Activated CD4-positive, alpha-beta T cell treated with anti-CD3 and anti-CD28 coated beads for 48 hours (primary cell): ENCODE results near the gene DOC2A.

Experiments used
- DNase-seq: peaks from one replicate; pipeline ENCODE4 v3.0.0-alpha.2; 2020

The DOC2A gene

GRCh38 chr16:29987371-29988085, 23.3 kb downstream of the DOC2A start:
- no peak for DNase-seq

GRCh38 chr16:29986931-29987330, 23.9 kb downstream of the DOC2A start:
- no peak for DNase-seq

DNA sequence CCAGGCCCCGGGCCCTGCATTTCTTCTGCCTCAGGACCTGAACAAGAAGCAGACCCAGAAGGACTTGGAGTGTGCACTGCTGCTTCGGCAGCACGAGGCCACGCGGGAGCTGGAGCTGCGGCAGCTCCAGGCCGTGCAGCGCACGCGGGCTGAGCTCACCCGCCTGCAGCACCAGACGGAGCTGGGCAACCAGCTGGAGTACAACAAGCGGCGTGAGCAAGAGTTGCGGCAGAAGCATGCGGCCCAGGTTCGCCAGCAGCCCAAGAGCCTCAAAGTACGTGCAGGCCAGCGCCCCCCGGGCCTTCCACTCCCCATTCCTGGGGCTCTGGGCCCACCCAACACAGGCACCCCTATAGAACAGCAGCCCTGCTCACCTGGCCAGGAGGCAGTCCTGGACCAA, 24.6 kb downstream of the DOC2A start:
- DNase-seq, result no peak

DNA sequence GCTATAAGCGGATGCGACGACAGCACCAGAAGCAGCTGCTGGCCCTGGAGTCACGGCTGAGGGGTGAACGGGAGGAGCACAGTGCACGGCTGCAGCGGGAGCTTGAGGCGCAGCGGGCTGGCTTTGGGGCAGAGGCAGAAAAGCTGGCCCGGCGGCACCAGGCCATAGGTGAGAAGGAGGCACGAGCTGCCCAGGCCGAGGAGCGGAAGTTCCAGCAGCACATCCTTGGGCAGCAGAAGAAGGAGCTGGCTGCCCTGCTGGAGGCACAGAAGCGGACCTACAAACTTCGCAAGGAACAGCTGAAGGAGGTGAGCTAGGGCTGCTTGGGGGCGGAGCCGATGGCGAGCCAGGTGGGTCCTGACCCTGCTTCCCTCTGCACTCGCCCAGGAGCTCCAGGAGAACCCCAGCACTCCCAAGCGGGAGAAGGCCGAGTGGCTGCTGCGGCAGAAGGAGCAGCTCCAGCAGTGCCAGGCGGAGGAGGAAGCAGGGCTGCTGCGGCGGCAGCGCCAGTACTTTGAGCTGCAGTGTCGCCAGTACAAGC, 25.5 kb downstream of the DOC2A start:
- no peak for DNase-seq

DNA sequence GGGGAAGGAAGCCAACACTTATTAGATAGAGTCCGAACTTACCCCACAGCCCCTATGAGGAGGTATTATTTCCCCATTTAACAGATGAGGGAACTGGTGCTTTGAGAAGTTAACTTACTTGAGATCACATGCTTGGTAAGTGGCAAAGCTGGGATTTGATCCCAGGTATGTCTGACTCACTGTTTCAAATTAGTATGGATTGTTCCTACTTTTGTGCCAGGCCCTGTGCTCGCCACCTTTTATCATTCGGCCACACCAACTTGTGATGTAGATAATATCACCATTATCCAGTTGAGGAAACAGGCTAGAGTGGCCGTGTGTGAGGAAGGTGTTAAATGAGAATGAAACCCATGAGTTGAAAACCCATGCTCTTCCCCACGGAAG, 26.1 kb downstream of the DOC2A start:
- no peak for DNase-seq

DNA sequence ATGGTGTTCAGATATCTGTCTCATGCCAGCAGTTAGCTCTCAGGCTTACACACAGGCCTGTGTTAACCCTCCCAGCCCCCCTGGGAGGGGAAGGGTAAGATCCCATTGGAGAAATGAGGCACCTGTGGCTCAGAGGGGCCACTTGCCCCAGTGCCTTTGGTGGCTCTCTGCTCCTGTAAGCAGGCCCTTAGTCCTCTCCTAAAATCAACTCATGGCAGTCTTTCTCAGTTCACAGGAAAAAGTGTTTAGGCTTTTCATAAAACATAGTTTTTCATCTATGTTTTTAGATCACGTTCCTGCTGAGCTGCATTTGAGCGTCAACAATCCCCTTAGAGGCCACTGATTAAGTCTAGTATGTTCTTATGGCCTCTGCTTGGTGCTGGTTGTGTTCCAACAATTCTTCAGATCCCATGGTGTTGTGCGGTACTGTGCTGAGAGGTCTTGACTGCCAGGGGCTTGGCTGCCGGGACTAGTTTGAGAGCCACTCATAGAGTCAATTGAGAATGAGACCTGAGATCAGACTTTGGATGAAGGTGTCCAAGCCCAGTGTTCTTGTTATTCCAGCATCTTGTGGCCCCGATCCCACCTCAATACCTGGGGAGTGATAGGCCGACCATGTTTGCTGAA, 26.6 kb downstream of the DOC2A start:
- DNase-seq, result no peak

DNA sequence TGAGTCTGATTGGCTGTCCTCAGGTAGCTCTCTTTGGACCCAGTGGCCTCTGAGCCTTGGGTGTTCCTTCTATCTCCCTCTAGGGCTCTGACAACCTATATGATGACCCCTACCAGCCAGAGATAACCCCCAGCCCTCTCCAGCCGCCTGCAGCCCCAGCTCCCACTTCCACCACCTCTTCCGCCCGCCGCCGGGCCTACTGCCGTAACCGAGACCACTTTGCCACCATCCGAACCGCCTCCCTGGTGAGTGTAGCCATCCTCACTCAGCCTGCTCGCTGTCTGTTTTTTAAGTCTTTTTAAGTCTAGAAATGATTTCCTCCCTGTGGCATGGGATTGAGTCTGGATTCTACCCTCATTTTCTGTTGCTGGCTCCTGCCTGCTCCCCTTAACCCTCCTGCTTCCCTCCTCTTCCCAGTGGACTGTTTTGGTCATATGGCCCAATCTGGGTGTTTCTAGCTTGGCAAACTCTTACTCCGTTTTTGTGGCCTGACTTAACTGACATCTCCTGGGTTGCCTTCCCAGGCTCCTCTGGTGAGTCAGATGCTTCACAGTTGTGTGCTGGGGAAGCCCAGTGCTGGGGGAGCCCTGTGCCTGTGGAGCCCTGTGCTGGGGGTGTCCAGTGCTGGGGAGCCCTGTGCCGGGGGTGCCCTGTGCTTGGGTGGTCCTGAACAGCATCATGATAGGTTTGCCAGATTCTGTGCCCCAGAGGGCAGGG, 27.2 kb downstream of the DOC2A start:
- DNase-seq, result no peak

DNA sequence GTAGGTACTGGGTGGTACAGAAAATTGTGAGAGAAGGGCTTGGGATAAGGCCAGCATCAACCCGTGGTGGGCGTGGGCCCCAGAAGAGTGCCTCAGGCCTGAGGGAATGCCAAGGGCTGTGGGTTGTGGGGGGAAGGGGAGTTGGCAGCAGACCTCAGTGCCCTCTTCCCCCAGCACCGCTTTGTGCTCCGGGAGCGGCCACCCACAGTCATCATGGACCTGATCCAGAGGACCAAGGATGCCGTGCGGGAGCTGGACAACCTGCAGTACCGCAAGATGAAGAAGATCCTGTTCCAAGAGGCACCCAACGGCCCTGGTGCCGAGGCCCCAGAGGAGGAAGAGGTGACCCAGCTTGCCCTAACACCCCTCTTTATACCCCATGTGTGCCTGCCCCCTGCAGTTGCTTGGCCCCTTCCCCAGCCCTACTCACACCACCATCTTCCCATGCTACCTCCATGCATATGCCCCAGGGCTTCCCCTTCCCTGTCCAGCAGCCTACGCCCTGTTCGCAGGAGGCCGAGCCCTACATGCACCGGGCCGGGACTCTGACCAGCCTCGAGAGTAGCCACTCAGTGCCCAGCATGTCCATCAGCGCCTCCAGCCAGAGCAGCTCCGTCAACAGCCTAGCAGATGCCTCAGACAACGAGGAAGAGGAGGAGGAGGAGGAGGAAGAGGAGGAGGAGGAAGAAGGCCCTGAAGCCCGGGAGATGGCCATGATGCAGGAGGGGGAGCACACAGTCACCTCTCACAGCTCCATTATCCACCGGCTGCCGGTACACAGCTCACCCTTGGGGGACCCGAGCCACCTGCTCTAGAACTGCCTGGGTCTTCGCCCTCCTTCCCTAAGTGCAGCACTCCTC, 28.0 kb downstream of the DOC2A start:
- DNase-seq, result no peak

GRCh38 chr16:29978564-29979270, 32.1 kb downstream of the DOC2A start:
- DNase-seq, result no peak

DNA sequence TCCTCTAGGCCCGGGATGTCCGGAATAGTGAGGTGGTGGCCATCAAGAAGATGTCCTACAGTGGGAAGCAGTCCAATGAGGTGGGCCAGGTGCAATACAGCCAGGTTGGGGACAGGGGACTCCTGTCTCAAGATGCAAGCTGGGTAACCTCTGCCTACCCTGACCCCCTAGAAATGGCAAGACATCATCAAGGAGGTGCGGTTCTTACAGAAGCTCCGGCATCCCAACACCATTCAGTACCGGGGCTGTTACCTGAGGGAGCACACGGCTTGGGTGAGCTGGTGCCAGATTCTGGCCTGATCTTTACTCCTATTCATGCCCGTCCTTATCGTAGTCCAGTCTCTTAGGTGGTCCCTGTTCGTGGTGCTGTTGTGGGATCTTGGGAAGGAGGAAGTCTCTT, 32.7 kb downstream of the DOC2A start:
- DNase-seq, result no peak

DNA sequence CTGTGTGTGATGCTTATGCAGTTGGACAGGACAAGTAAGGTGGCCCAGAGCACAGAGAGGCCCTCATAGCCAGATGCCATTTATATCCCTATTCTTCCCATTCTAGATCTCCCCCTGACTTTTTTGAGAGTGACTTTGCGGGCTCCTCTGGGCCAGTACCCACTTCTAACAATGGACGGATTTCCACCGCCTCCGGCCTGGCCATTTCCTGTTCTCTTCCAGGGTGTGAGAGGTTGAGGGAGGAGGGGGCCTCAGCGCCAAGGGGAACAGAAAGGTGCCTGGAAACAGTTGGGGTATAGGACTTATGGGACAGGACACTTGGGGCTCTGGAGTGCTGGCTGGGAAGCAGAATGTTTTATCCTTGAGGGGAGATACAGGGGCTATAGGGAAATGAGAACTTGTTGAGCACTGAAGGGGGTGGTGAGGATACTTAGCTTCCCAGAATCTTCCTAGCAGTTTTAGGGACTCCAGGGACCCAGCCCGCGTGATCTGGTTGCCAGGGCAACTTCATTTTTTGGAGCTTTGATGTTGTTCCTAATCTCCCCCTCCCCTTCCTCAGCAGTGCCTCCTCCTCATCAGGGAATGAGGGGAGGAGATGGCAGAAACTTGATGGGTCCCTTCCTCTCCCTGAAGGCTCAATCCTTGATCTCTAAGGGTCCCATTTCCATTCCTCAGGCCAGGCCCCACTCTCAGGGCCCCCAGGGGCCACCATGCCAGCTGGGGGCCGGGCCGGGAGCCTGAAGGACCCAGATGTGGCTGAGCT, 33.6 kb downstream of the DOC2A start:
- no peak for DNase-seq

DNA sequence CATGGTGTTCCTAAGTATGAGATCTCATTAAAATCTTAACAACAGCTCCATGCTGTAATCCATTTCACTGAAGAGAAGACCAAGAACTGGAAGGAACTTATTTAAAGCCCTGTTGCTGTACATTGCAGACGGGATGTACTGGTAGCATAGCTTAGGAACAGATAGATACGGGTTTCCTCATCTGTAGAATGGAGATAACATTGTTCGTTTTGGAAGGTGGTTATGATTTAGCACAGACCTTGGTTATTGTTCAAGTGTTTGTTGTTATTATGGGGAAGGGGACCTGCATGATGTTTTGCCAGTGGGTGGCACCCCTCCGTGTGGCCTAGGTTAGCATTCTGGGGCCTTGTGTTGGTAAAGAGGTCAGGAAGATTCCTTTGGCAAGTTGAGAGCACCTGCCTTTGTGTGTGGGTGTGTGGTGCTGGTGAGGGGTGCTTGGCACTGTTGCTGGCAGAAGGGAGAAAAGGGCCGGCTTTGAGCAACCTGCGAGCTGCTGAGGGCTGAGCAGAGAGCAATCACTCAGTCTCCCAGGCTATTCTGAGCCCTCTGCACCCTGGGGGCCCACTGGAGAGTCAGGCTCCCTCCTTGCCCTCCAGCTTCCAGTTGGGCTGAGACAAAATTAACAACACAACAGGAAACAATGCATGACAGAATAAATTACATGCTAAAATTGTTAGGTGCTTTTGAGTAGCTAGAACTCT, 34.9 kb downstream of the DOC2A start:
- DNase-seq, result no peak

GRCh38 chr16:29975134-29975538, 35.7 kb downstream of the DOC2A start:
- no peak for DNase-seq

GRCh38 chr16:29974291-29975133, 36.3 kb downstream of the DOC2A start:
- peak; percentile 27 for DNase-seq

GRCh38 chr16:29973384-29974246, 37.2 kb downstream of the DOC2A start, which contains the start of gene TAOK2:
Gene TAOK2 (plus strand): TSS chr16:29973868. CDS start chr16:29977773, 3,905 bp downstream.
- peak; percentile 98 for DNase-seq

- DNase-seq, result no peak
Observed at GRCh38 chr16:29972992-29973383, 37.8 kb downstream of the DOC2A start.

- no peak for DNase-seq
Observed at GRCh38 chr16:29972500-29972899, 38.3 kb downstream of the DOC2A start.

DNA sequence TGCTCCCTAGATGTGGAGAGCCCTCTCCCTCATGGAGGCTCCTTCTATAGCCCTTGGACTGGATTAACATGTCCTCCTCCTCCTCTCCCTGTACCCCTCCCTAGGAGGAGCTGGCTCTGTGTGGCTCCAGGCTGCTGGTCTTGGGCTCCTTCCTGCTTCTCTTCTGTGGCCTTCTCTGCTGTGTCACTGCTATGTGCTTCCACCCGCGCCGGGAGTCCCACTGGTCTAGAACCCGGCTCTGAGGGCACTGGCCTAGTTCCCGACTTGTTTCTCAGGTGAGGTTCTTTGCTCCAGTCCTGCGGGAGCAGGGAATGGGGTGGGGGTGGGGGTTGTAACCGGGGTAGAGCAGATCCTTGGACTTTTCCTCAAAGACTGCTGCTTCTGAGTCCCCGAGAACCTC, 39.5 kb downstream of the DOC2A start:
- DNase-seq, result no peak

GRCh38 chr16:29968205-29968604, 42.6 kb downstream of the DOC2A start:
- DNase-seq, result no peak
